Right hindlimb (tissue), 1 donor: ENCODE measurements around the gene SZRD1.

ENCODE experiments used
- DNase-seq: peaks from one replicate; pipeline ENCODE4 v3.0.0-alpha.2; 2018

SZRD1 gene

GRCh38 chr1:16367968-16368890, 1.2 kb downstream of the SZRD1 start:
- peak; percentile 34 for DNase-seq

- DNase-seq: no peak
These were observed 2.8 kb downstream of the SZRD1 start for GRCh38 chr1:16369821-16370220.

- no peak for DNase-seq
These were observed 4.7 kb downstream of the SZRD1 start for GRCh38 chr1:16371725-16372124.

GRCh38 chr1:16372535-16373285, 5.7 kb downstream of the SZRD1 start:
- DNase-seq: no peak

- DNase-seq: no peak
These were observed 7.2 kb downstream of the SZRD1 start for GRCh38 chr1:16374266-16374665.

- DNase-seq: no peak
These were observed 8.7 kb downstream of the SZRD1 start for GRCh38 chr1:16375521-16376340.

- DNase-seq: no peak
These were observed 9.9 kb downstream of the SZRD1 start for GRCh38 chr1:16376971-16377370.

GRCh38 chr1:16378443-16378842, 11.4 kb downstream of the SZRD1 start:
- DNase-seq: no peak

- no peak for DNase-seq
These were observed 13.8 kb downstream of the SZRD1 start for GRCh38 chr1:16380868-16381267.

- no peak for DNase-seq
These were observed 16.8 kb downstream of the SZRD1 start for GRCh38 chr1:16383888-16384287.

GRCh38 chr1:16385659-16386453, 18.8 kb downstream of the SZRD1 start:
- no peak for DNase-seq

GRCh38 chr1:16386454-16387113, 19.5 kb downstream of the SZRD1 start:
- peak; percentile 55 for DNase-seq

GRCh38 chr1:16387201-16388188, 20.5 kb downstream of the SZRD1 start:
- peak; percentile 53 for DNase-seq

GRCh38 chr1:16391411-16391810, 24.4 kb downstream of the SZRD1 start:
- DNase-seq: no peak

GRCh38 chr1:16392740-16393569, 25.9 kb downstream of the SZRD1 start:
- no peak for DNase-seq

- DNase-seq: no peak
These were observed 26.8 kb downstream of the SZRD1 start for GRCh38 chr1:16393570-16394521.

GRCh38 chr1:16394977-16395376, 27.9 kb downstream of the SZRD1 start:
- DNase-seq: no peak

- peak; percentile 51 for DNase-seq
These were observed 29.5 kb downstream of the SZRD1 start for GRCh38 chr1:16396591-16396990.
